Measurements from ENCODE around the gene TBRG4.
"Not testable (repeated sequence)": the region's sequence is repeated elsewhere in the genome, so short reads cannot be mapped to it uniquely, and the experiment has no call there.

Gene TBRG4

DNA sequence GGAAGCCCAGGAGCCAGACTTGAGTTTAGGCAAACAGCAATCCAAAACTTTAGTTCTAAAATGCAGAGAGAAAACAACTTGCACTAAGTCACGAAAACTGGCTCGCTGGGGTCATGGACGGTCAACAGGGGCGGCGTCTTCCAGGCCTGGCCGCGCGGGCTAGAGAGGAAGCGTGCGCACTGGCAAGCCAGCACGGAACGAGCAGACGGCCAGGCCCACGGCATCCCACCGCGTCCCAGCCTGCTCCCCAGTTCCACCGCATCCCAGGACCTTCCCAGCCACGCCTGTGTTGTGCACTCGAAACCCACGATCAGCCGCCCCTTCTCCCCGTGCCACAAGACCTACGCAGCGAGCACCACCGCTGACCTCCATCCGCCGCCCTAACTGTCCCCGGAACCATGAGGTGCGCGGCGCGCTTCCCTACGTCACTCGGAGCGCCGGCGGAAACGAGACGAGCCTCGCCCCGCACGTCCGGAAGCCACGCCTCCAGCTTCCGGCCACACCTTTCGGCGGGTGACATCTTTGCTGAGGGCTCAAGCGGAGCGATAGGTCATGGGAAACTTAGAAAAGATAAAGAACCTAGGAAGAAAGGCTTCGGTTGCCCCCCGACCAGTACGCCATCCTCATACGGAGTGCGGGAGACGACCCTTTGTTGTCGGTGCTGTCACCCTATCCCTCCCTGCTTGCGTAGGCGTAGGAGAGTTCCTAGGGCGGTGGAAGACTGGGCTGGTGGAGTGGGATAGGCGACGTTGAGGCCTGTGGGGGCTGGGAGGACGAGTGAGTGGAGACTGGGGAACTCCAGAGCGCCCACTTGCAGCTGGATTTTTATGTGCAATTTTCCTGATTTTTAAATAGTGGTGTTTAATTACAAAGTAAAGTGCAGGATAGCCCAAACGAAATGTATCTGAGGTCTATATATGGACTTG lies at the start of gene TBRG4:
Gene TBRG4, minus strand, starts transcription at position 400 of the 926 bp plus-strand sequence. CDS start 2,460 bp downstream, outside the sequence.
- DNase-seq, result peak; percentile 96

DNA sequence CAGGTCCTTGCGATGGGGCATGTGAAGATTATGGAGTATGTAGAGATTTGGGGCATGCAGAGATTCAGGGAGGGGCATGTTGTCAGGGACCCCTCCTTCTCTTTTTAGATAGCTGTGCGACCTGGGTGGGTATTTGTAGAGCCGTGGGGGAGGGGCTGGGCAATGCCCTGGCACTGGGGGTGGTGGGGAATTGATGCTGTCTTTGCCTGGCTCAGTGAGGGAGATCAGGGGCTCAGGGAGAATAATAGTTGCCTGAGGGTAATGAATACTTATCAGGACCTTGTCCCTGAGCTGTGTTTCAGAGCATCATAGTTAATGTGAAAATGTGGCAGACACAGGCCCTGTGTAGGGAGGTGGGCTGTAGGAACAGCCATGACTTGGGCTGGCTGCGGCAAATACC lies 49.6 kb upstream of the TBRG4 start:
- DNase-seq, result no peak

- no peak for DNase-seq
Measured at GRCh38 chr7:45160417-45160881, 49.0 kb upstream of the TBRG4 start.

DNA sequence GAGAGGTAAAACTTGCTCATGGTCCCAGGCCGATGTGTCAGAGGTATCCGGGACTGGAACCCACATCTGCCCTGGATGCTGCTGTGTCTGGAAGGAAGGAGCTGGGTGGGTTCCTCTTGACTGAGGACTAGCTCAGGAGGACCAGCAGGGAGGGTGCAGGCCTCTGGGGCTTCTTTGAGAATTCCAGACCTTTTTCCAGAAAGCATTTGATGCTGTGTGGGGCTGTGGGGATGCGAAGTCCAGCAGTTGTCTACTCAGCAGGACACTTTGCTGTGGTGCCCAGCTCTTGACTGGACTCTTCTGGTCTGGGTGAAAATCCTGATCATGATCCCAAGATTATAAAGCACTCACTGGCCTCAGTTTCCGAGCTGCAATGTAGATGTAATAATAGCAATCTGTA lies 47.8 kb upstream of the TBRG4 start:
- DNase-seq, result no peak

DNA sequence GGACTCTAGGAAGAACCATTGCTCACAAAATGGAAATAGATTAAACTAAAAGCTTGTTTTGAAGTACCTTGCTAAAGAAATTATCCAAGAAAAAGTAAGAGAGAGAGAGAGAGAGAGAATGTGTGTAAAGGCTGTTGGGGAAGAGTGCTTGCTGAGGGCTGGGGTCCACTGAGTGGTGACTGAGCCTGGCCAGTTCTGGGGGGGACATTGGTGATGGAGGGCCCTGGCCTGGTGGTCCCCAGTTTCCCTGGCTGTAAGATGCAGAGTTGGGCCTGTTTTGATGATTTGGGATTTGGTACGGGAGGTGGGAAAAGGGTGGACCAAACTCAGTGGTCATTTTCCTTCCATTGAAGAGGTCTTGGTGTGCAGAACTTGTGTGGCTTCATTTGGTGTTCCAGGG lies 47.0 kb upstream of the TBRG4 start:
- DNase-seq, result no peak

- no peak for DNase-seq
Measured at GRCh38 chr7:45157653-45158401, 46.3 kb upstream of the TBRG4 start, which contains the start of gene RAMP3. Gene RAMP3, plus strand, starts transcription at chr7:45157791. Its CDS starts 38 bp downstream, at chr7:45157829.

GRCh38 chr7:45157286-45157652 lies 45.8 kb upstream of the TBRG4 start:
- DNase-seq, result no peak

DNA sequence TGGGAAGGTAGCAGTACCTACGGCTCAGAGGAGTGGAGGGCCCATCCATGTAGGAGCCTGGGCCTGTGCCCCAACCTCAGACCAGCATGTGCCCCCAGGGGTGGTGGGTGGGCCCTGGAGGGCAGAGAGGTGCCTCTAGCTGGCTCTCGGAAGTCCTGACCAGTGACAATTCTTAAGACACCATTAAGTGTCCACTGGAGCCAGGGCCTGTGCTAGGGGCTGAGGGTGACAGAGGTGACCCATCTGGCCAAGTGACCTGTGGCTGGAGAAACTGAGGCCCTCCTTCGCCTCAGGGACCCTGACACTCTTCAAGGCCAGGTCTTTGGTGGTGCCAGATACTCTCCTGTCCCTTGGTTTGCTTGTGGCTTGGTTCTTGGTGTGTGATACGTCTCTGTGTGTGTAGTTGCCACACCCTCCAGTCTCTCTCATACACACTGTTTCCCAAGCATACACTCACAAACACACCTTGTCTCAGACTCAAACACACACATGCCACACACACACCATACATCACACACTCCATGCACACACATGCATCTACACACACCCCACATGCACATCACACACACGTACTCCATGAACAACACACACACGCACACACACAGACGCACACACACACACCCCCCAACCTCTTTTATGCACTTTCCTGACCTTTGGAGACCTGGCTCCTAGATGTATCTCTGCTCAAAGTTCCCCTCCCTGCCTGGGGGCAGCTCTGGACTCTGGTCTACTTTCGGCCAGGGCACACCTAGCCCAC lies 45.2 kb upstream of the TBRG4 start:
- DNase-seq, result no peak

- DNase-seq, result no peak
Measured at GRCh38 chr7:45155941-45156340, 44.4 kb upstream of the TBRG4 start.

- DNase-seq, result no peak
Measured at GRCh38 chr7:45155357-45155900, 43.9 kb upstream of the TBRG4 start.

GRCh38 chr7:45153861-45154260 lies 42.4 kb upstream of the TBRG4 start:
- not testable (repeated sequence) for DNase-seq

GRCh38 chr7:45153233-45153632 lies 41.7 kb upstream of the TBRG4 start:
- DNase-seq, result no peak

DNA sequence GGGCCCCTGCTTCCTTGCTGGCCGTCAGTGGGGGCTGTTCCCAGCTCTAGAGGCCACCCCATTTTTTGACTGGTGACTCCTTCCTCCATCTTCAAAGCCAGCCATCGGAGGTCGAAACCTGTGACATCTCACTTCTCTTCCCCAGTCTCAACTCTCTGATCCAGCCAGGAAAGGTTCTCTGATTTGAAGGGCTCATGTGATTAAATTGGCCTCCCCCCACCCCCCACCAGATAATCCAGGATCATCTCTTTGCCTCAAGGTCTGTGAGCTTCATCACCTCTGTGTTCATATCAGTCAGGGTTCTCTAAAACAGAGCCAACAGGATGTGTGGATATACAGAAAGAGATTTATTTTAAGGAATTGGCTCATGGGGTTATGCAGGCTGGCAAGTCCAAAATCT lies 40.5 kb upstream of the TBRG4 start:
- no peak for DNase-seq

DNA sequence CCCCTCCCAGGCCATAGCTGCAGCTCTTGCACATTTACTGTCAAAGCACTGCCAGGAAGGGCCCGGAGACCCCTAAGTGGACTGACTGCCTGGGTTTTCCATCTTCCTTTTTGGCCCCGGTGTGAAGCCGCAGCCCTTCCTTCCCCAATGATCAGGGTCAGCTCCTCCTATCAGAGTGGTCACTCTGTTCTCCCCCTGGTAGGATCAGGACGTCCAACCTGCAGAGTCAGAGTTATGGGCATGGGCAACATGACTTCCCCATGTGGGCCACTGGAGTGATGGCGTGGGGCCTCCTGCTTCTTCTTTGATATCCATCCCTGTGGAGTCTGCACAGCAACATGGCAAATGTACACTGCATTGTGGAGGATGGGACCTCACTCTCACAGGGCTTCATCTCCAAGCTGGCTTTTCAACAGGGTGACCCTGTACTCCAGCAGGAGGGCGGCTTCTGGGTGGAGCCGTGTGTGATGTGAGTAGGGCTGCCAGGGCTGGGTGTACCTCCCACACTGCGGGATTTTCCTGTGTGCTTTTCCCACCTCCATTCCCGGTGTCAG lies 39.7 kb upstream of the TBRG4 start:
- no peak for DNase-seq

- no peak for DNase-seq
Measured at GRCh38 chr7:45150199-45150598, 38.7 kb upstream of the TBRG4 start.

DNA sequence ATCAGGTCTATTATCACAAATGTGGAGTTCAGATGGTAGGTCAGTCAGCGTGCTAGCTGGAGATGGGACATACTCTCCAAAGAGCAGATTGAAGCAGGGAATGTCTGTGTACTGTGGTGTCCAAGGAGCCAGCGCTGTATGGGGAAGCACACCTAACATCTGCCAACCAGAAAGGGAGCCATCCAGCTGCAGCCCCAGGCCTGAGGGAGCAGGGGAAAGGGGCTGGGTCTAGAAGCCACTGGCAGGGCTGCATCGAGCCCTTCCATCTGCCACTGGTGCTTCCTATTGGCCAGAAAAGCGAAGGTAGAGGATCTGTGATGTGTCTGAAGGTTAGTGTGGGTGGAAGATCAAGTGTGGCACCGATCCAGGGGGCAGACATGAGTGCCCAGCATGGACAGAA lies 38.1 kb upstream of the TBRG4 start:
- DNase-seq, result no peak

DNA sequence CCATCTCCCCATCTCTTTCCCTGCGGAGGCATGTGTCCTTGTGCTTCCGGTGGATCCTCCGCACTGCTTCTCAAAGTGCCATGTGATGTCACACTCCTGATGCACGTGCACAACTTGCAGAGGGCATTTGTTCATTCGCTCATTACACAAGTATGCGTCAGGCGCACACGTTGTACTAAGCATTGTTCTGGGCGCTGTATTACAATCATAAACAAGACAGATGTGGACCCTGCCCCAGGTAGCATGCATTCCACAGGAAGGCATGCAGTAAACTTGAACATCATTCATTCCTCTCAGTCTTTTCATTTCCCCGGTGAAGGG lies 37.1 kb upstream of the TBRG4 start:
- no peak for DNase-seq

DNA sequence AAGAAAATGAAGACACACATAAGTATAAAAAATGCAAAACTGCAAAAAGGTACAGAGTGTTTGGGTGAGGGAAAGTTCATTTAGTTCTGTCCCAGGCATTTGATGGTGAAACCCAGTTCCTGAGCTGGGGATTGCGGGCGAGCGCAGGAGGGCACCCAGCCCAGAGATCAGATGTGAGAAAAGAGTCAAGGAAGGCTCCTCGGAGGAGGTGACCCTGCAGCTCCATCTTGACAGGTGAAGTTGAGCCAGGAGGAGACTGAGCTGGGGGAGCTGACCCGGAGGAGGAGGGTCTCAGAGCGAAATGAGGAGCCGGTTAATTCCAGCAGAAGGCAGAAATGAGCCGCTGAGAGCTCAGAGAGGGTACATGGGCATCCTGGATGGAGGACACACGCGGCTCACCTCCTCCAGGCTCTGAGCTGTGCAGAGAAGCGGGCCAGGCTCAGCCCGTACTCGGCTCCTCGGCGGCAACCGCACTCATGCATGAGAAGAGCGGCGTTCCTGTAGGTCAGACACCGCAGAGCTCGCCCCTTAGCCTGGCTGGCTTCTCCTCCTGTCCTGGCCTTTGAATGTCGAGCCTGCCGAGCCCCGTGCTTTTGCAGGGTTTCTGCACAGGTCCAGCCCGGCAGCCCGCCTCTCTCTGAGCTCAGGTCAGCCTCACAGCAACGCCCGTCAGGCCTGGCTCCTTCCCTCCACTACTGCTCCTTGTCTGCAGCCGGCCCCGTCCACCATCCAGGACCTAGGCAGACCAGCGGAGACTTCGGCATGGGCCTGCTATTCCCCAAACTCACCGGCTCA lies 36.6 kb upstream of the TBRG4 start:
- DNase-seq, result no peak

GRCh38 chr7:45146531-45147379 lies 35.3 kb upstream of the TBRG4 start:
- DNase-seq, result no peak

GRCh38 chr7:45145881-45146280 lies 34.4 kb upstream of the TBRG4 start:
- DNase-seq, result no peak

DNA sequence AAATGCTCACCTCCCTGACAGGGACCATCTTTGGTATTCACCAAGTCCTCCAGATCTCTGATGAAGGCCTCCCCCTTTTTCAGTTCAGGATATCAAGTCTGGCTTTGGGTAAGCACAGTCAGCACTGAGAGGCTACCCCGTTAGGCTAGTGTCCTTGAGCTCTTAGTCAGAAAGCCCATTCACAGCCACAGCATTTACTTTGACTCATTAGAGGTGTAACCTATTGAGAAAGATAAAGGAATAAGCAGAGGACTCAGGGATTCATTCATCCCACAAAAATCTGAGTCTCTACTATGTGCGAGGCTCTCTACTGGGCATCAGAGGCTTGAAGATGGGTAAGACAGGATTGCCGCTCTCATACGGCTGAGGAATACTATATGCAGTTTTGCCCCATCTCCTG lies 32.1 kb upstream of the TBRG4 start:
- no peak for DNase-seq
